Activated CD8-positive, alpha-beta T cell treated with anti-CD3 and anti-CD28 coated beads, Interleukin-2, amount 10 ng/mL, durations not matched to agents 7 days and 5 days (primary cell): ENCODE measurements around the gene TGFBR3L. TPM values are rescaled to one million over a fixed set of nuclear protein-coding genes. Genes with fewer than 3 reads are reported as not detected.

ENCODE experiments used
- ATAC-seq: fragments of 150-1000 bp; cut with Tn5 transposase; one replicate; pipeline ENCODE4 v1.10.0; 2021; ENCODE audit warnings: moderate library complexity
- CTCF ChIA-PET: fragments of 350-600 bp; sonication (Branson Sonifier 250); formaldehyde crosslinking; loops from one replicate; lab custom pipeline; 2021; ENCODE audit warnings: antibody characterized with exemption; lab: Charles Lee
- POLR2A ChIA-PET: fragments of 350-600 bp; sonication (Branson Sonifier 250); formaldehyde crosslinking; loops from one replicate; lab custom pipeline; 2021; ENCODE audit warnings: antibody characterized with exemption; lab: Charles Lee
- DNase-seq: peaks from one replicate; pipeline ENCODE4 v3.0.0-alpha.2; 2020
- H3K27ac Mint-ChIP-seq: one replicate; pipeline ENCODE4 v1.8.0; 2021; ENCODE audit warnings: mild to moderate bottlenecking, mixed read lengths
- H3K27me3 Mint-ChIP-seq: one replicate; pipeline ENCODE4 v1.8.0; 2021; ENCODE audit warnings: low read depth, mixed read lengths
- H3K36me3 Mint-ChIP-seq: one replicate; pipeline ENCODE4 v1.8.0; 2021; ENCODE audit warnings: low read depth, mixed read lengths
- H3K4me1 Mint-ChIP-seq: one replicate; pipeline ENCODE4 v1.8.0; 2021; ENCODE audit warnings: low read depth, mixed read lengths
- H3K4me3 Mint-ChIP-seq: one replicate; pipeline ENCODE4 v1.8.0; 2021; ENCODE audit warnings: mild to moderate bottlenecking, mixed read lengths
- H3K9me3 Mint-ChIP-seq: one replicate; pipeline ENCODE4 v1.8.0; 2022; ENCODE audit warnings: mixed read lengths; ENCODE audit not compliant: insufficient read depth
- total RNA-seq, 2 experiments: library from RNA; stranded (reverse); gene quantifications; one replicate each; pipeline ENCODE4 v1.2.3, GENCODE V29; 2021

TGFBR3L gene
- total RNA-seq, 2 experiments from 2014 or later, result 2.7 to 3.6 TPM

- ATAC-seq (peak; percentile 2), DNase-seq (peak; percentile 89)
- ChIA-PET POLR2A (no interaction called here), CTCF (no interaction called here)
- Mint-ChIP-seq H3K4me1 (peaks cover 43% of the 10 kb centered on the region), H3K9me3 (no peaks in the 10 kb centered on the region), H3K36me3 (no peaks in the 10 kb centered on the region), H3K4me3 (peak overlapping the region; percentile 15), H3K27ac (peak overlapping the region; percentile 11), H3K27me3 (peaks cover 40% of the 10 kb centered on the region)
Measured at GRCh38 chr19:7871437-7872305, 43.0 kb upstream of the TGFBR3L start.

GRCh38 chr19:7872306-7873204 is 42.1 kb upstream of the TGFBR3L start:
- ATAC-seq (no peak), DNase-seq (no peak)
- ChIA-PET POLR2A (no interaction called here), CTCF (no interaction called here)
- no peak overlapping the region for H3K27ac Mint-ChIP-seq
- H3K4me1 Mint-ChIP-seq, result peaks cover 43% of the 10 kb centered on the region
- no peak overlapping the region for H3K4me3 Mint-ChIP-seq
- H3K9me3 Mint-ChIP-seq, result no peaks in the 10 kb centered on the region
- no peaks in the 10 kb centered on the region for H3K36me3 Mint-ChIP-seq
- H3K27me3 Mint-ChIP-seq, result peaks cover 31% of the 10 kb centered on the region

GRCh38 chr19:7873304-7874075 is 41.1 kb upstream of the TGFBR3L start:
- Mint-ChIP-seq H3K27ac (no peak overlapping the region), H3K4me1 (peaks cover 39% of the 10 kb centered on the region), H3K9me3 (no peaks in the 10 kb centered on the region), H3K4me3 (peak overlapping the region; percentile 43), H3K36me3 (no peaks in the 10 kb centered on the region), H3K27me3 (peaks cover 29% of the 10 kb centered on the region)
- CTCF ChIA-PET, result no interaction called here
- POLR2A ChIA-PET, result no interaction called here
- DNase-seq (no peak), ATAC-seq (no peak)

- Mint-ChIP-seq H3K4me1 (peaks cover 34% of the 10 kb centered on the region), H3K27ac (no peak within 1 kb of the TSS), H3K27me3 (peaks cover 29% of the 10 kb centered on the region), H3K36me3 (no peaks in the 10 kb centered on the region), H3K4me3 (peak within 1 kb of the TSS; percentile 43), H3K9me3 (no peaks in the 10 kb centered on the region)
- no peak for ATAC-seq
- CTCF ChIA-PET, result no interaction called here
- no peak for DNase-seq
- POLR2A ChIA-PET, result no interaction called here
Measured at GRCh38 chr19:7874076-7874896, 40.3 kb upstream of the TGFBR3L start, which contains the start of gene PRR36. Gene PRR36, minus strand, starts transcription at chr19:7874390. Its CDS starts 701 bp downstream, at chr19:7873689.

GRCh38 chr19:7874897-7875273 is 39.7 kb upstream of the TGFBR3L start:
- CTCF ChIA-PET, result no interaction called here
- Mint-ChIP-seq H3K27me3 (peaks cover 29% of the 10 kb centered on the region), H3K36me3 (no peaks in the 10 kb centered on the region), H3K4me3 (peak overlapping the region; percentile 22), H3K4me1 (peaks cover 34% of the 10 kb centered on the region), H3K27ac (no peak overlapping the region), H3K9me3 (no peaks in the 10 kb centered on the region)
- ATAC-seq (no peak), DNase-seq (no peak)
- POLR2A ChIA-PET, result no interaction called here

- Mint-ChIP-seq H3K4me3 (no peak overlapping the region), H3K4me1 (peaks cover 14% of the 10 kb centered on the region), H3K9me3 (no peaks in the 10 kb centered on the region)
Measured at GRCh38 chr19:7877249-7877836, 37.3 kb upstream of the TGFBR3L start.

GRCh38 chr19:7879111-7879807 is 35.4 kb upstream of the TGFBR3L start:
- no peak for DNase-seq
- ChIA-PET POLR2A (interaction anchor here (1.0 kb wide), 1 partner anchor 8 kb away, joined by 3 read pairs; no protein-coding TSS in a partner anchor), CTCF (interaction anchor here (1.6 kb wide), 1 partner anchor 10 kb away, joined by 12 read pairs; no protein-coding TSS in a partner anchor)
- no peaks in the 10 kb centered on the region for H3K36me3 Mint-ChIP-seq
- peaks cover 6% of the 10 kb centered on the region for H3K4me1 Mint-ChIP-seq
- H3K9me3 Mint-ChIP-seq, result no peaks in the 10 kb centered on the region
- no peak overlapping the region for H3K4me3 Mint-ChIP-seq
- no peak overlapping the region for H3K27ac Mint-ChIP-seq
- H3K27me3 Mint-ChIP-seq, result peaks cover 7% of the 10 kb centered on the region
- ATAC-seq, result no peak

More at GRCh38 chr19:7877249-7877836, 37.3 kb upstream of the TGFBR3L start:
- DNase-seq (no peak), ATAC-seq (no peak)
- POLR2A ChIA-PET, result interaction anchor here (0.6 to 1.6 kb wide), 2 partner anchors 14 to 21 kb away, joined by 4 read pairs; no protein-coding TSS in a partner anchor
- H3K36me3 Mint-ChIP-seq, result no peaks in the 10 kb centered on the region
- peaks cover 17% of the 10 kb centered on the region for H3K27me3 Mint-ChIP-seq
- CTCF ChIA-PET, result interaction anchor here (1.4 kb wide), 1 partner anchor 8 kb away, joined by 4 read pairs; no protein-coding TSS in a partner anchor
- H3K27ac Mint-ChIP-seq, result no peak overlapping the region

GRCh38 chr19:7879836-7880235 is 34.8 kb upstream of the TGFBR3L start:
- no peak overlapping the region for H3K27ac Mint-ChIP-seq
- ATAC-seq (no peak), DNase-seq (no peak)
- peaks cover 3% of the 10 kb centered on the region for H3K27me3 Mint-ChIP-seq
- POLR2A ChIA-PET, result interaction anchor here (1.0 kb wide), 1 partner anchor 8 kb away, joined by 3 read pairs; no protein-coding TSS in a partner anchor
- H3K4me3 Mint-ChIP-seq, result no peak overlapping the region
- CTCF ChIA-PET, result interaction anchor here (1.6 kb wide), 1 partner anchor 11 kb away, joined by 12 read pairs; no protein-coding TSS in a partner anchor
- H3K36me3 Mint-ChIP-seq, result no peaks in the 10 kb centered on the region
- H3K4me1 Mint-ChIP-seq, result peaks cover 3% of the 10 kb centered on the region
- H3K9me3 Mint-ChIP-seq, result no peaks in the 10 kb centered on the region

- no peaks in the 10 kb centered on the region for H3K9me3 Mint-ChIP-seq
- CTCF ChIA-PET, result interaction anchor here (1.1 to 1.3 kb wide), 2 partner anchors 13 to 201 kb away, joined by 4 to 5 read pairs; partner anchors contain the start of gene TRAPPC5
- no peak overlapping the region for H3K27ac Mint-ChIP-seq
- H3K36me3 Mint-ChIP-seq, result no peaks in the 10 kb centered on the region
- no peaks in the 10 kb centered on the region for H3K4me1 Mint-ChIP-seq
- ATAC-seq, result no peak
- DNase-seq, result no peak
- no peak overlapping the region for H3K4me3 Mint-ChIP-seq
- POLR2A ChIA-PET, result no interaction called here
- peaks cover 3% of the 10 kb centered on the region for H3K27me3 Mint-ChIP-seq
Measured at GRCh38 chr19:7881910-7882309, 32.7 kb upstream of the TGFBR3L start.

GRCh38 chr19:7883105-7883504 is 31.5 kb upstream of the TGFBR3L start:
- no peaks in the 10 kb centered on the region for H3K4me1 Mint-ChIP-seq
- no peaks in the 10 kb centered on the region for H3K9me3 Mint-ChIP-seq
- DNase-seq, result no peak
- H3K27me3 Mint-ChIP-seq, result peaks cover 5% of the 10 kb centered on the region
- no peaks in the 10 kb centered on the region for H3K36me3 Mint-ChIP-seq
- CTCF ChIA-PET, result interaction anchor here (1.1 to 1.8 kb wide), 3 partner anchors 14 to 231 kb away, joined by 3 to 14 read pairs (median 3); no protein-coding TSS in a partner anchor
- H3K4me3 Mint-ChIP-seq, result no peak overlapping the region
- H3K27ac Mint-ChIP-seq, result no peak overlapping the region
- no peak for ATAC-seq
- POLR2A ChIA-PET, result no interaction called here
